Body of pancreas (tissue), 4 donors: ENCODE data around the gene H1-8. TPM values are rescaled to one million over a fixed set of nuclear protein-coding genes. Genes with fewer than 3 reads are reported as not detected.

Experiments
- ATAC-seq: fragments of 150-250 bp; one replicate; pipeline ENCODE4 v1.9.1; 2016
- DNase-seq, 4 donors: peaks; one replicate each; pipeline ENCODE4 v3.0.0-alpha.2; 2019
- H3K27ac ChIP-seq, 4 donors: fragments of 200-600 bp; sonication (generic); 1 replicate in 3 of 4; 2 replicates in 1 of 4; pipeline versions ENCODE4 v1.5.1 to v1.6.1; 2016 to 2019; ENCODE audit warnings: mild to moderate bottlenecking in 1 of 4, mixed read lengths in 1 of 4, moderate library complexity in 1 of 4
- H3K27me3 ChIP-seq, 2 donors: fragments of 200-600 bp; sonication (generic); one replicate each; pipeline ENCODE4 v1.6.0; 2016; ENCODE audit warnings: mild to moderate bottlenecking in 1 of 2
- H3K36me3 ChIP-seq, 2 donors: fragments of 200-600 bp; sonication (generic); replicated peaks in 1 of 2; 2 replicates each; pipeline ENCODE4 v1.5.1; 2016; ENCODE audit warnings: low read depth in 2 of 2; ENCODE audit not compliant: insufficient read depth in 1 of 2
- H3K4me1 ChIP-seq: fragments of 200-600 bp; sonication (generic); one replicate; pipeline ENCODE4 v1.6.0; 2016
- H3K4me3 ChIP-seq, 2 donors: fragments of 200-600 bp; sonication (generic); 1 replicate in 1 of 2; 2 replicates in 1 of 2; pipeline ENCODE4 v1.5.1; 2016 to 2019
- H3K9me3 ChIP-seq, 3 donors: fragments of 200-600 bp; sonication (generic); 1 replicate in 2 of 3; 2 replicates in 1 of 3; pipeline ENCODE4 v1.5.1; 2016
- CTCF ChIP-seq, 7 experiments: fragments of 450-650 bp in 4 of 7; fragments of 200-600 bp in 3 of 7; sonication (generic) in 3 of 7; IDR thresholded peaks; one replicate each; pipeline ENCODE4 v1.5.1; 2016 to 2019; ENCODE audit warnings: antibody characterized with exemption in 7 of 7
- POLR2A ChIP-seq, 3 donors: fragments of 450-650 bp; IDR thresholded peaks; one replicate each; pipeline ENCODE4 v1.6.1; 2016; ENCODE audit warnings: antibody characterized with exemption in 3 of 3, mild to moderate bottlenecking in 2 of 3
- WGBS, 2 donors: methylation state at CpG; one replicate each; pipeline ENCODE4 v1.1.5; 2017; 5-methylcytosine and 5-hydroxymethylcytosine counted together
- intact Hi-C: fragments of 100-400 bp; cut with DNase I; formaldehyde crosslinking; loops from one replicate; pipeline ENCODE4 v1.15.1; 2023
- total RNA-seq, 2 donors: library from RNA; depleted of rRNA; stranded (reverse); fragments of >200 nt; gene quantifications; one replicate each; pipeline ENCODE4 v1.1.0, GENCODE V29; 2016

H1-8 gene
- total RNA-seq, 2 donors from 2014 or later, result not detected

- H3K27ac ChIP-seq, result peak overlapping the region in 2 of 4 donors; percentile 39 to 54
- H3K9me3 ChIP-seq, result no peaks in the 10 kb centered on the region
- no peak overlapping the region for H3K4me3 ChIP-seq
- WGBS, 2 donors, result 34 to 65% methylated on average over 4 to 12 of the region's 16 CpGs
- no peaks in the 10 kb centered on the region for H3K36me3 ChIP-seq
- H3K27me3 ChIP-seq, result no peaks in the 10 kb centered on the region
- ATAC-seq, result no peak
- no peak for DNase-seq
- intact Hi-C loops, result no loop called here
- TF ChIP-seq POLR2A (IDR thresholded peaks at IDR 0.05) (no peak), CTCF (IDR thresholded peaks at IDR 0.05) (no peak)
- no peaks in the 10 kb centered on the region for H3K4me1 ChIP-seq
These were observed 17.4 kb downstream of the H1-8 start for GRCh38 chr3:129560269-129560787.

GRCh38 chr3:129560911-129561594, 18.1 kb downstream of the H1-8 start:
- no peak overlapping the region for H3K4me3 ChIP-seq
- intact Hi-C loops, result no loop called here
- H3K27me3 ChIP-seq, result no peaks in the 10 kb centered on the region
- H3K9me3 ChIP-seq, result no peaks in the 10 kb centered on the region
- peak overlapping the region in 2 of 4 donors; percentile 39 to 54 for H3K27ac ChIP-seq
- DNase-seq, result peak in 3 of 4 donors; percentile 53 to 59 (median 55)
- 58 to 71% methylated on average over 8 to 18 of the region's 18 CpGs for WGBS, 2 donors
- no peaks in the 10 kb centered on the region for H3K36me3 ChIP-seq
- TF ChIP-seq CTCF (IDR thresholded peaks at IDR 0.05), result no peak
- TF ChIP-seq POLR2A (IDR thresholded peaks at IDR 0.05), result no peak
- H3K4me1 ChIP-seq, result no peaks in the 10 kb centered on the region
- peak; percentile 63 for ATAC-seq

- no peaks in the 10 kb centered on the region for H3K36me3 ChIP-seq
- 90 to 97% methylated on average over 12 to 18 of the region's 18 CpGs for WGBS, 2 donors
- intact Hi-C loops, result no loop called here
These were observed 18.8 kb downstream of the H1-8 start for GRCh38 chr3:129561619-129562248.

GRCh38 chr3:129562803-129563202, 19.8 kb downstream of the H1-8 start:
- TF ChIP-seq POLR2A (IDR thresholded peaks at IDR 0.05) (no peak), CTCF (IDR thresholded peaks at IDR 0.05) (no peak)
- ATAC-seq (no peak), DNase-seq (no peak)
- Histone ChIP-seq H3K4me3 (no peak overlapping the region), H3K9me3 (no peaks in the 10 kb centered on the region), H3K4me1 (no peaks in the 10 kb centered on the region), H3K36me3 (no peaks in the 10 kb centered on the region), H3K27me3 (no peaks in the 10 kb centered on the region), H3K27ac (no peak overlapping the region)
- intact Hi-C loops, result no loop called here
- WGBS, 2 donors, result 94% methylated on average over 19 of the region's 19 CpGs; no CpG with 5 or more reads in 1 of the 2 donors

More at GRCh38 chr3:129561619-129562248, 18.8 kb downstream of the H1-8 start:
- DNase-seq (no peak), ATAC-seq (no peak)
- TF ChIP-seq POLR2A (IDR thresholded peaks at IDR 0.05) (no peak), CTCF (IDR thresholded peaks at IDR 0.05) (no peak)
- H3K4me3 ChIP-seq, result no peak overlapping the region
- H3K27ac ChIP-seq, result peak overlapping the region in 1 of 4 donors; percentile 54
- H3K4me1 ChIP-seq, result no peaks in the 10 kb centered on the region
- no peaks in the 10 kb centered on the region for H3K9me3 ChIP-seq
- no peaks in the 10 kb centered on the region for H3K27me3 ChIP-seq
